ENCODE data around the gene TGFB2. TPM values are rescaled to one million over a fixed set of nuclear protein-coding genes. Genes with fewer than 3 reads are reported as not detected.

TGFB2 gene
- total RNA-seq, 1 donor from 2014 or later, result 10.3 TPM

GRCh38 chr1:218332416-218332815 lies 12.7 kb upstream of the TGFB2 start:
- DNase-seq (ENCODE audit: low spot score), result no peak

- DNase-seq (ENCODE audit: low spot score), result no peak
Observed at GRCh38 chr1:218336328-218336727, 8.8 kb upstream of the TGFB2 start.

DNA sequence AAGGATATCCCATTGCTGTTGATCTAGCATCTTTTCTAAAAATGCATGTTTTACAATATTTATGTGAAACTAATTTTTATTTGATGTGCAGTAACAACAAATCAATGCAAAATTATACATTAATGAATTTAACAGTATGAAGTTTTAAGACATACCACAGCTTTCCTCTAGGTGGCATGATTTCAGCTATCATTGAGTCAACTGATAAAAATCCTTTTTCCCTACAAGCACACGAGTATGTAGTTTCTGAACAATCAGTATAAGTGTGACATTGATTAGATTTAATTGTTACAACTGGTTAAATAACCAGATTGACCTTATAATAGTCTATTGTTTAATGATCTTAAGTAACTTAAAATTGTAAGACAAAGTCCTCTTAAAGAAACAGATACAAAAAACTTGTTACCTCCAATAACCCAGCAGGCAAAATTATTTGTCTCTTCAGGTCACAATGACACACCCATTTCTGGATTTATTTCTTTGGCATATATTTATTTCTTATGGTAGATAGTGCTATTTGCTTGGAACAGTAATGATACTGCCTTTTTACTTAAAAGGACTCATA lies 5.8 kb upstream of the TGFB2 start:
- no peak for DNase-seq (ENCODE audit: low spot score)

- DNase-seq (ENCODE audit: low spot score), result no peak
Observed at GRCh38 chr1:218341325-218341724, 3.8 kb upstream of the TGFB2 start.

GRCh38 chr1:218342091-218342490 lies 3.0 kb upstream of the TGFB2 start:
- DNase-seq (ENCODE audit: low spot score), result no peak

DNA sequence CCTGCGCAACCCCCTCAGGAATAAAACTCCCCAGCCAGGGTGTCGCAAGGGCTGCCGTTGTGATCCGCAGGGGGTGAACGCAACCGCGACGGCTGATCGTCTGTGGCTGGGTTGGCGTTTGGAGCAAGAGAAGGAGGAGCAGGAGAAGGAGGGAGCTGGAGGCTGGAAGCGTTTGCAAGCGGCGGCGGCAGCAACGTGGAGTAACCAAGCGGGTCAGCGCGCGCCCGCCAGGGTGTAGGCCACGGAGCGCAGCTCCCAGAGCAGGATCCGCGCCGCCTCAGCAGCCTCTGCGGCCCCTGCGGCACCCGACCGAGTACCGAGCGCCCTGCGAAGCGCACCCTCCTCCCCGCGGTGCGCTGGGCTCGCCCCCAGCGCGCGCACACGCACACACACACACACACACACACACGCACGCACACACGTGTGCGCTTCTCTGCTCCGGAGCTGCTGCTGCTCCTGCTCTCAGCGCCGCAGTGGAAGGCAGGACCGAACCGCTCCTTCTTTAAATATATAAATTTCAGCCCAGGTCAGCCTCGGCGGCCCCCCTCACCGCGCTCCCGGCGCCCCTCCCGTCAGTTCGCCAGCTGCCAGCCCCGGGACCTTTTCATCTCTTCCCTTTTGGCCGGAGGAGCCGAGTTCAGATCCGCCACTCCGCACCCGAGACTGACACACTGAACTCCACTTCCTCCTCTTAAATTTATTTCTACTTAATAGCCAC lies 696 bp downstream of the TGFB2 start:
- peak; percentile 44 for DNase-seq (ENCODE audit: low spot score)

DNA sequence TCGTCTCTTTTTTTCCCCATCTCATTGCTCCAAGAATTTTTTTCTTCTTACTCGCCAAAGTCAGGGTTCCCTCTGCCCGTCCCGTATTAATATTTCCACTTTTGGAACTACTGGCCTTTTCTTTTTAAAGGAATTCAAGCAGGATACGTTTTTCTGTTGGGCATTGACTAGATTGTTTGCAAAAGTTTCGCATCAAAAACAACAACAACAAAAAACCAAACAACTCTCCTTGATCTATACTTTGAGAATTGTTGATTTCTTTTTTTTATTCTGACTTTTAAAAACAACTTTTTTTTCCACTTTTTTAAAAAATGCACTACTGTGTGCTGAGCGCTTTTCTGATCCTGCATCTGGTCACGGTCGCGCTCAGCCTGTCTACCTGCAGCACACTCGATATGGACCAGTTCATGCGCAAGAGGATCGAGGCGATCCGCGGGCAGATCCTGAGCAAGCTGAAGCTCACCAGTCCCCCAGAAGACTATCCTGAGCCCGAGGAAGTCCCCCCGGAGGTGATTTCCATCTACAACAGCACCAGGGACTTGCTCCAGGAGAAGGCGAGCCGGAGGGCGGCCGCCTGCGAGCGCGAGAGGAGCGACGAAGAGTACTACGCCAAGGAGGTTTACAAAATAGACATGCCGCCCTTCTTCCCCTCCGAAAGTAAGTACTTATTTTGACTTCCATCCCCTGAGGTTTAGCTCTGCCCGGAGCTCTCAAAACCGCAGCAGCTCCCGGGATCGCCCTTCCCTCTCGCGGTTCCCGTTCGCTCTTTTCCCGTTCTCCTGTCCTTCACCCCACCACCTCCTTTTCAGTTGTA lies 1.5 kb downstream of the TGFB2 start:
- DNase-seq (ENCODE audit: low spot score), result no peak

DNA sequence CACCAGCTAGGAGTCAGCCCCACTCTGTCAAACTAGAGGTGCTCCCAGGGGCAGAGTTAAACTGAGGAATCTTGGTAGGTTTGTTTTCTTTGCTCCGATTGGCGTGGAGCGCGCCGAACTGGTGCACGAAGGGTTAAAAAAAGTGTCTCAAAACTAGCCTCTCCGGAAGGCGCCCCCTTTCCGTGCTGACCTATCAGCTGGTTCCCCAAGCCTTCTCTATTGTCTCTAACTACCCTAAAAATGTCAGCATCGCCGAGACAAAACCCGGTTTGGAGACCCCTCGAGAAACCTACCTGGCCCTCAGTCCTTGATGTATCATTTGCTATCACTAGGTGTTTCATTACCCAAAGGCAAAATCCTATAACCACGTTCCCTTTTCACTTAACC lies 2.2 kb downstream of the TGFB2 start:
- no peak for DNase-seq (ENCODE audit: low spot score)

GRCh38 chr1:218347723-218348627 lies 2.8 kb downstream of the TGFB2 start:
- no peak for DNase-seq (ENCODE audit: low spot score)

- no peak for DNase-seq (ENCODE audit: low spot score)
Observed at GRCh38 chr1:218348628-218349071, 3.5 kb downstream of the TGFB2 start.

DNA sequence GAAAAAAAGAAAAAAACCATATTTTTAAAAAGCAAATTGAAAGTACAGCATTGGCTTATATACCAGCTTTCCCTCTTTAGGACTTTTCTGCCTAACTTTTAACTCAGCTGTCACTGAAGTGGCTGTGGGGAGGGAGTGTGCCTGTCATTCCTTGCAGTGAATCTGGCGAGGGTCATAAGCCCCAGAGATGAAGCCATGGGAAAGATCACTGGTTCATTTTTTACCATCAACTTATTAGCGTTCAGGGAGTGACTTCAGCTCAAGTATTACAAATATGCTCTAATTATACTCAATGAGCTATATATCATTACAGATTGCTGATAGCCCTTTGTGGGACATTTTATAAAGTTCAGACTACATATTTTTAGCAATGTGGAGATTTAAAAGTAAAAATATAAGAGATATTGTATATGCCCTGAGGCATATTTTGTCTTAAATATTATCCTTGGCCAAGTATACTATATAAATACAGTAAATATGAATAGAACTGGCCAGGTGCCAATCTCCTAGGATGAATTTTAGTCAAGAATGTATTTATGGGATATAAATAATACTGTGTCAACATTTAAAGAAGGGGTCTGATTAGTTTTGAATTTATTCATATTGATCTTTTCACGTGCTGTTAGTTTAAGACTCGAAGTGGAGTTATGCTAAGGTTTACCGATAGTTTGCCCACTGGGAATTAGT lies 4.4 kb downstream of the TGFB2 start:
- no peak for DNase-seq (ENCODE audit: low spot score)

- no peak for DNase-seq (ENCODE audit: low spot score)
Observed at GRCh38 chr1:218350035-218350525, 4.9 kb downstream of the TGFB2 start.

DNA sequence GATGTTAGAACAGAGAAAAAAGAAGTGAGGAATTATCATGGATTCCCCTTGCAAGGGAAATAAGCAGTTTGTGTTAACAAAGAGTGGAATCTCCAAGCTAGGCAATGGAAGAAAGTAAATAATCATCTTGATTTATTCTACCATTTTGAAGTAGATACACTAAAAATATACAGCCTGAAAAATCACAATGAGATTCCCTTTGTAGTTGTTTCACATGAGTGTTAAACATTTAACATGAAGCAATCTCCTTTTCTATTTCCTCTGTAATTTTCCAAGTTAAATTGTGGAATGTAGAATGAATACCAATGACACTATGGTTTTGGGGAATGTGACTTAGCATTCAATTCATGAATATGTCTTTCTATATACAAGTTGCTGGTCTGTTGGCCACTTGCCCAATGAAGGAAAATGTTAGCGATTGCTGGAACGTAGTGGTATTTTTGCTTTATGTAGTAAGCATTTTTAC lies 5.7 kb downstream of the TGFB2 start:
- no peak for DNase-seq (ENCODE audit: low spot score)

DNA sequence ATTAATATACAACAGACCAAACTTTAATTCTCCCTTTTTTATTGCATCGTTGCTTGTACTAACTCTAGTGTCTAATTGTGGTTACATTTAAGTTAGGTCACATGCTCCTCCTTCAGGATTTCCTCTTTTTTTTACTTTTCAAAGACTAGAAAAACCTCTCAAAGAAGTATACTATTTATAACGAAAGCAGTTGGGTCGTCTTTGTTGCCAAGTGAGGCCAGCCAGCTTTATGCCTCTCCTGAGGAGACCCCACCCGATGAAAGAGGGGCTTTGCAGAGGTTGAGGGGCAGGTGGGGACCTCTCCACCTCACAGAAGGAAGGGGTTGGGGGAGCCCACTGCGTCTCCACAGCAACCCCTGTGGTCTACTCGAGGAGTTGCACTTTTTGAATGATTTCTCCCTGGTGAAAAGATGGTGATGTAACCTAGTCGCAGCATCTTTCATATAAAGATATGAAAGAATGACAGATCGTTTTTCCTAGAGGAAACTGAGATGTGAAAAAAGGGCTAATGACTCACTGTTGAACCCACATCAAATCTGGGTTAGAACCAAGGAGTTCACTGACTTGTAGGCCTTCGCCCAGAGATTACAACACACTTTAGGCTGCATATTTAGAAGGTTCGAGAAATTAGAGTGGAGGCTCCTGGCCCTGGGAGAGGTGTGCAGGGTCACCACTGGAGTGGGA lies 6.4 kb downstream of the TGFB2 start:
- DNase-seq (ENCODE audit: low spot score), result no peak

DNA sequence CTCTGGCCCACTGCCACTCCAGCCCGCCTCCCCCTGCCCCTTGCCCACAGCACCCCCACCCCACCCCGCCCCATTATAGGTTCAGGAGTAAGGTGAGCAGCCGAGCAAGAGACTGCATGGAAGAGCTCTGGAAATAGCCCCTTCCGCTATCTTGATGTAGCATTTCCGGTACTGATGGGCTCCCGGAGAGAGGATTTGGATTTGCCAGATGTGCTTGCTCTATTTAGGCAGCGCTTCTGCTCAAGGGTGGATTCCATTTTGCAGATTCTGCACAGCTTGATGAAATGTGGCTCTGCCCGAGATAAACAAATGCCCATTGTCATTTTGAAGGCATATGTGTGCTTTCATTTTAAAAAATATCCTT lies 6.9 kb downstream of the TGFB2 start:
- DNase-seq (ENCODE audit: low spot score), result no peak

- DNase-seq (ENCODE audit: low spot score), result no peak
Observed at GRCh38 chr1:218353656-218354055, 8.5 kb downstream of the TGFB2 start.

DNA sequence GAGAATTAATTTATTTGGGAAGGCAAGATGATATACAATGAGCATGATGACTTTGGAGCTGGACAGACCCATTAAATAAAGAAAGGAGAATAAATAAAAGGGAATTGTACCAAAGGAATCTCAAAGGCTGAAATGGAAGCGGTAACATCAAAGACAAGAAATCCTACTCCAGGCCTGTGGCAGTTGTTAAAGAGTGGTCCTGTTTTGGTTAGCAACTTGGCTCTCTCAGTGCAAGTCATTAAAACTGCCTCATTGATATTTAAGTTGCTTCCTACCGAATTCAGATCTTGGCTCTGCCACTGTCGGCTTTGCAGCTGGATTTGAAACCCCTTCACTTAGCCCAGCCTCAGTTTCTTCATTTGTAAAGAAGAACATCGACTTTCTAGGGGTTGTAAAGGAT lies 10.1 kb downstream of the TGFB2 start:
- DNase-seq (ENCODE audit: low spot score), result no peak

GRCh38 chr1:218357211-218357892 lies 12.2 kb downstream of the TGFB2 start:
- DNase-seq (ENCODE audit: low spot score), result no peak

DNA sequence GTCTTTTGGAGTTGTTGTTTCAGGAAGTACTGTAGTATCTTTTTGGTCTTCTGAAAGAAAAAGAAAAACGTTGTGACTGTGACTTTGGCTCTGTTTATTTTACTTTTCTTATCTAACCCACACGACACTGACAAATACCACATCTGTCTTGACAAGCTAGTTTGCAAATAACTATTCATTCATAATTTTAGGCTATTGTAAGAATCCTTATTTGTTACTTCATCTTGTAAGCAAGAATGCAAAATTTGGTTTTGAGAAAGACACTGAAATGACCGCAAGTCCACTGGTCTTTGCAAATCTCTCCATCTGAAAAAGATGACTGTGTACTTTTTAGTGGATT lies 12.7 kb downstream of the TGFB2 start:
- no peak for DNase-seq (ENCODE audit: low spot score)
